GM19395 (cell line): Measurements from ENCODE around the gene LEFTY2.
"Not testable (repeated sequence)": the region's sequence is repeated elsewhere in the genome, so short reads cannot be mapped to it uniquely, and the experiment has no call there.

ENCODE experiments used
- ATAC-seq: cut with Tn5 transposase; IDR thresholded peaks from one replicate; pipeline ENCODE4 v1.9.1; 2021; ENCODE audit warnings: mild to moderate bottlenecking, moderate library complexity; ENCODE audit not compliant: unreplicated experiment

The LEFTY2 gene

GRCh38 chr1:225954753-225955152 is 13.7 kb upstream of the LEFTY2 start:
- no peak for ATAC-seq

- ATAC-seq, result no peak
Measured at GRCh38 chr1:225953315-225953714, 12.3 kb upstream of the LEFTY2 start.

GRCh38 chr1:225950905-225951497 is 10.0 kb upstream of the LEFTY2 start:
- no peak for ATAC-seq

GRCh38 chr1:225949041-225949440 is 8.0 kb upstream of the LEFTY2 start:
- no peak for ATAC-seq

- no peak for ATAC-seq
Measured at GRCh38 chr1:225946803-225947202, 5.8 kb upstream of the LEFTY2 start.

GRCh38 chr1:225946082-225946620 is 5.1 kb upstream of the LEFTY2 start:
- no peak for ATAC-seq

GRCh38 chr1:225945564-225945963 is 4.5 kb upstream of the LEFTY2 start:
- no peak for ATAC-seq

- ATAC-seq, result peak; percentile 74
Measured at GRCh38 chr1:225944951-225945350, 3.9 kb upstream of the LEFTY2 start.

GRCh38 chr1:225944387-225944786 is 3.4 kb upstream of the LEFTY2 start:
- ATAC-seq, result no peak

GRCh38 chr1:225943582-225943981 is 2.6 kb upstream of the LEFTY2 start:
- ATAC-seq, result no peak

- ATAC-seq, result peak; percentile 73
Measured at GRCh38 chr1:225942574-225942973, 1.6 kb upstream of the LEFTY2 start.

- no peak for ATAC-seq
Measured at GRCh38 chr1:225941942-225942222, 862 bp upstream of the LEFTY2 start.

GRCh38 chr1:225940385-225941151 is 452 bp downstream of the LEFTY2 start:
- ATAC-seq, result no peak

- ATAC-seq, result not testable (repeated sequence)
Measured at GRCh38 chr1:225939939-225940310, 1.1 kb downstream of the LEFTY2 start.

GRCh38 chr1:225939097-225939938 is 1.7 kb downstream of the LEFTY2 start:
- not testable (repeated sequence) for ATAC-seq

- no peak for ATAC-seq
Measured at GRCh38 chr1:225937048-225937968, 3.7 kb downstream of the LEFTY2 start.

GRCh38 chr1:225936523-225936922 is 4.5 kb downstream of the LEFTY2 start:
- ATAC-seq, result no peak

- ATAC-seq, result not testable (repeated sequence)
Measured at GRCh38 chr1:225936086-225936485, 4.9 kb downstream of the LEFTY2 start.

- ATAC-seq, result no peak
Measured at GRCh38 chr1:225934711-225935110, 6.3 kb downstream of the LEFTY2 start.

GRCh38 chr1:225933072-225933471 is 7.9 kb downstream of the LEFTY2 start:
- no peak for ATAC-seq
